ENCODE data around the gene SPIN1.
"Not testable (repeated sequence)": the region's sequence is repeated elsewhere in the genome, so short reads cannot be mapped to it uniquely, and the experiment has no call there.

The SPIN1 gene

DNA sequence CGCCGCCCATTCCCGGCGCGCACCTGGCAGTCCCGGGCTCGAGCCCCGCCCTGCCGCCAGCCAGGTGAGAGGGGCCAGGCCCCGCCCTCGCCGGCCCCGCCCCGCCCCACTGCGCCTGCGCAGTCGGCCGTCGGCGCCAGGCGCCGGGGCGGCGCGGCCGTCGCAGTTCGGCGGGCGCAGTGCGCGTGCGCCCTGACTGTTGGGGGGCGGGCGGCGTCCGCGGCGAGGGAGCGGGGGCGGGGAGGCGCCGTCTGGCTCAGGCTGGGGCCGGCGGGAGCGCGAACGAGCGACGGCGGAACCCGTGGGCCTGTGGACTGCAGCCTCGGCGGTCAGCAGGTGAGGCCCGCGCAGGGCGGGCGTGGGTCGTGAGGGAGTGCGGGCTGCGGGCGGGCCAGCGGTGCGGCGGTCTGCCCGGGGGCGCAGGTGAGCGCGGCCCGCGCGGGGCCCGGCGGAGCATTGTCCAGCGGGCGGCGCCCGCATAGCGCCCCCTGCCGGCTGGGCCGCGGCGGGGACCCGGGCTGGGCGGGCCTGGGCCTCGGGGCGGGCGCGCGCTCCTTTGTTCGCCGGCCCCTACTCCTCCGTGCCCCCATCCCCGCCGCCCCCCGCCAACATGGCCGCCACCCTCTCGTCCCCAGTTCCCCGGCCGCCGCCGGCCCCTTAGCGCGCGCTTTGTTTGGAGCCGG, at the start of gene SPIN1:
SPIN1 (plus strand) TSS at position 242 of the 683 bp plus-strand sequence. CDS start 38,096 bp downstream, outside the sequence.
- peak; percentile 99 for DNase-seq (ENCODE audit: low spot score)

DNA sequence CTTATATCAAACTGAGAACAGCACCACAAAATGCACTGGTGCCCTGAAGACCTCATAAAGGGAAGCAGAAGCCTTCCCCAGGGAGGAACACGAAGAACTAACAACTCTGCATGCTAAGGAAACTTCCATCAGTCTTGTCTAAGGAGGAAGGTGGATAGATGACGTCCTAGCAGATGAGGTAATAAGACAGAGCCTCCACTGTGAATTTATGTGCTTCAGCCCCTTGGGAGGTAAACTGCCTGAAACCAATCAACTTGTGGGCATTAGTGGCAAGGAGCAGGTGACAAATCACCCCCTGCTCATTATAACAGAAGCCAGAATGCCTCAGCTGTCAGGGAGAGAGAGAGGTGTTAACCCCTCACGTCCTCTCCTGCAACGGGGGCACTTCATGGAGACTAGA, 48.9 kb upstream of the SPIN1 start:
- DNase-seq (ENCODE audit: low spot score), result no peak

DNA sequence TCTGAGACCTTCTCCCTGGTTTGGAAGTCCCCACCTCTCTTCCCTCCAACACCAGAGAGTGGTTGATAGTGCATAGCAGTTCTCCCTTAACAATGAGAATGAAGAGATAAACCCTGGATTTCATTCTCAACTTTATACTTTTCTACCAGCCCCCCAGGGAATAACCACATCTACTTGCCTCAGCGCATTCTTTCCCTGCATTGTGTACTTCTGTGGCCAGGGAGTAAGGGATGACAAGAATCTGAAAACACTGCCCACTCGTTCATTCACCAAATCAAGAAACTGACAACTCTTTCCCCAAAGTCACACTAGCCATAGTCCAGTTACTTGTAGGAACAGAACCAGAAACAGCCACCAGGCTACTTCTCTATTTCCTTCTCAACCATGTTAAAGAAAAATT, 46.0 kb upstream of the SPIN1 start:
- peak; percentile 21 for DNase-seq (ENCODE audit: low spot score)

DNA sequence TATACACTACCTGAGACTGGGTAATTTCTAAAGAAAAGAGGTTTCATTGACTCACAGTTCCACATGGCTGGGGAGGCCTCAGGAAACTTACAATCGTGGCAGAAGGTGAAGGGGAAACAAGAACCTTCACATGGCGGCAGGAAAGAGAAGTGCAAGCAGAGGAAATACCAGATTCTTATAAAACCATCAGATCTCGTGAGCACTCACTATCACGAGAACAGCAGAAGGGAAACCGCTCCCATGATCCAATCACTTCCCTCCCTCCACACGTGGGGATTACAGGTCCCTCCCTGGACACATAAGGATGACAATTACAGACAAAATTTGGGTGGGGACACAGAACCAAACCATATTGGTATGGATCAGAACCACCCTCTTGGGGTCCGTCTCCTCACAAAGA, 44.2 kb upstream of the SPIN1 start:
- no peak for DNase-seq (ENCODE audit: low spot score)

DNA sequence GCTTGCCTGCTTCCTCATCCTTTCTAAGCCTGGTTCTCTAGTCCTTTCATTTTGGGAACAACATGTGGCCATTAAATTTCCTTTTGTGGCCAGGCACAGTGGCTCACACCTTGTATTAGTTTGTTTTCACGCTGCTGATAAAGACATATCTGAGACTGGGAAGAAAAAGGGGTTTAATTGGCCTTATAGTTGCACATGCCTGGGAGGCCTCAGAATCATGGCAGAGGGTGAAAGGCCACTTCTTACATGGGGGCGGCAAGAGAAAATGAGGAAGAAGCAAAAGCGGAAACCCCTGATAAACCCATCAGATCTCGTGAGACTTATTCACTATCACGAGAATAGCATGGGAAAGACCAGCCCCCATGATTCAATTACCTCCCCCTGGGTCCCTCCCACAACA, 37.9 kb upstream of the SPIN1 start:
- not testable (repeated sequence) for DNase-seq (ENCODE audit: low spot score)

DNA sequence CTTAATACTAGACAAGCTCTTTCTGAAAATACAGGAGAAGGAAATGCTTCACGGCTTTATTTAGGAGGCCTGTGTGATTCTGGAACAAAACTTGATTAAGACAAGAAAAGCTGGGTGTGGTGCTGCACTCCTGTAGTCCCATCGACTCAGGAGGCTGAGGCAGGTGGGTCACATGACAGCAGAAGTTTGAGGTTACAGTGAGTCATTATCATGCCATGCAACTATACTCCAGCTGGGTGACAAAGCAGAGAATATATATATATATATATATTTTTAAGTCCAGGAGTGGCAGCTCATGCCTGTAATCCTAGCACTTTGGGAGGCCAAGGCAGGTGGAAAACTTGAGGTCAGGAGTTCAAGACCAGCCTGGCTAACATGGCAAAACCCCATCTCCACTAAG, 33.1 kb upstream of the SPIN1 start:
- no peak for DNase-seq (ENCODE audit: low spot score)

DNA sequence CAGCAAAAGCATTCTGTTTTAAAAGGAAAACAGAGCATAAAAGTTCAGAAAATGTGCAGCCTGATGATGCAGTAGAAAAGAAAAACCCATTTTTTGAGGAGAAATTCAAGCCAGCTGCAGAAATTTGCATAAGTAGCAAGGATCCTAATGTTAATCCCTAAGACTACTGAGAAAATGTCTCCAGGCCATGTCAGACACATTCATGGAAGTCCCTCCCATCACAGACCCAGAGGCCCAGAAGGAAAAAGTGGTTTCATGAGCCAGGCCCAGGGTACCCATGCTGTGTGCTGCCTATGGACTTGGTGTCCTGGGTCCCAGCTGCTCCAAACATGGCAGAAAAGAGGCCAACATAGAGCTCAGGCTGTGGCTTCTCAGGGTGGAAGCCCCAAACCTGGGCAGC, 31.0 kb upstream of the SPIN1 start:
- not testable (repeated sequence) for DNase-seq (ENCODE audit: low spot score)

DNA sequence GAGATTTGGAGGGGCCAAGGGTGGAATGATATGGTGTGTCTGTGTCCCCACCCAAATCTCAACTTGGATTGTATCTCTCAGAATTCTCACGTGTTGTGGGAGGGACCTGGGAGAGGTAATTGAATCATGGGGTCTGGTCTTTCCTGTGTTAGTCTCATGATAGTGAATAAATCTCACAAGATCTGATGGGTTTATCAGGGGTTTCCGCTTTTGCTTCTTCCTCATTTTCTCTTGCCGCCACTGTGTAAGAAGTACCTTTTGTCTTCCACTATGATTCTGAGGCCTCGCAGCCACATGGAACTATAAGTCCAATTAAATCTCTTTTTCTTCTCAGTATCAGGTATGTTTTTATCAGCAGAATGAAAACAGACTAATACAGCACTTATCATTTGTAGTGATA, 29.5 kb upstream of the SPIN1 start:
- DNase-seq (ENCODE audit: low spot score), result no peak

DNA sequence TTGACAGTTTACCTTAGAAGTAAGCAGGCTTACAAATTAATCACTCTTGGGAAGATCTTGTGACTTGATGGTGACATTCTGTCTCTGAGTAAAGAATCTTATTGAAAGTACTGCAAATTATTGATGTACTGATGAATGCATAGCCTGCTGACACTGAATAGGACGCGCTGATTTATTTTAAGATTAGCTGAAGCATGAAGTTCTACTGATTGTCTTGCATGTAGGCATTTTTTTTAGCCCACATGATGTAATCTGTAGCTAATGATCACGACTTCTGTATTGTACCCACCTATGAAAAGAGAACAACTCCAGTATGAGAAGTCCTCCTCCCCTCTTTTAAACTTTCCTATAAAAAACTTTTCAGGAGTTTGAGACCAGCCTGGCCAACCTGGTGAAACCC, 28.3 kb upstream of the SPIN1 start:
- no peak for DNase-seq (ENCODE audit: low spot score)

DNA sequence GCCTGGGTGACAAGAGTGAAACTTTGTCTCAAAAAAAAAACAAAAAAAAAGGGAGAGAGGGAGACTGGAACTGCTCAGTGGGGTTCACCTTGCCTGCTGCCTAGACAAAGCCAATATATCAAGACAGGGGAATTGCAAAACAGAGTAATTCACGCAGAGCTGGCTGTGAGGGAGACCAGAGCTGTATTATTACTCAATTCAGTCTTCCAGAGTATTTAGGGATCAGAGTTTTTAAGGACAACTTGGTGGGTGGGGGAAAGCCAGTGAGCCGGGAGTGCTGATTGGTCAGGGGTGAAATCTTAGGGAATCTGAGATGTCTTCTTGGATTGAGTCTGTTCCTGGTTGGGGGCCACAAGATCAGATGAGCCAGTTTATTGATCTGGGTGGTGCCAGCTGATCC, 25.6 kb upstream of the SPIN1 start:
- DNase-seq (ENCODE audit: low spot score), result no peak

DNA sequence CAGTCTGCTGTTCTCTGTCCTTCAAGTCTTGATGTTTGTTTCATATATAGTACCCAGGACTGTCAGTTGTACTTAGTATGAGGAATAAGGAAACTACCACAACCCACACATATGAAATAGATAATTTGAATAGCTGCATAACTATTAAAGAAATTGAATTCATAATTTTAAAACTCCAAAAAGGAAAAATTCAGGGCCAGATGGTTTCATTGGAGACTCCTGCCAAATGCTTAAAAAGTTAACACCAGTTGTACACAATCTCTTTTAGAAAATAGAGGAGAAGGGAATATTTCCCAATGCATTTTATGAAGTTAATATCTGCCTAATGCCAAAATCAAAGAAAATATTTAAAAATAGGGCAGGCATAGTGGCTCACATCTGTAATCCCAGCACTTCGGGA, 24.6 kb upstream of the SPIN1 start:
- no peak for DNase-seq (ENCODE audit: low spot score)

DNA sequence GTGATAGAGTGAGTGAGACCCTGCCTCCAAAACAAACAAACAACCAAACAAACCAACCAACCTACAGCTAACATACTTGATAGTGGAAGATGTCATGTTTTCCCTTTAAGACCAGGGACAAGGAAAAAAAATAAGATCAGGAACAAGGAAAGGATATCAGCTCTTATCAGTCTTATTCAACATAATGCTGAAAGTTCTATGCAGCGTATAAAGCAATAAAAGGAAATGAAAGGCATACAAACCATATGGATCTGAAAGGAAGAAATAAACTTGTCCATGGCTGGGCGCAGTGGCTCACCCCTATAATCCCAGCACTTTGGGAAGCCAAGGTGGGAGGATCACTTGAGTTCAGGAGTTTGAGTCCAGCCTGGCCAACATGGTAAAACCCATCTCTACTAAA, 23.5 kb upstream of the SPIN1 start:
- DNase-seq (ENCODE audit: low spot score), result no peak

DNA sequence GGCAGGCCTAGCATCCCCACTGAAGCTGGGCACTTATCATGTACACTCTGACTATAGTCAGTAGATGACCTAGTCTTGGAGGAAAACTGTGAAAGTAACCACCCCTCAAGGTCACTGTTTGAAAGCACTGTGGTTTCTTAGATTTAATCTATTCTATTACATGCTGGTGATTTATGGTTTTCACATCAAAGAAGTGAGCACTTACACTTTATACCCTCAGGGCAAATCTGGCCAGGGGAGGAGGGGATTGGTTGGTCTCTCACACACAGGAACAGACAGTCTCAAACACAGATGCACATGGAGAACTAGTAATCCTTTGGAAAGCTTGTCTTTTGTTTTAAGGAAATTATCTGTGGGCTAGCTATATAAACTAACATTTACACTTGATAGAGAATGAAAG, 17.9 kb upstream of the SPIN1 start:
- DNase-seq (ENCODE audit: low spot score), result no peak

DNA sequence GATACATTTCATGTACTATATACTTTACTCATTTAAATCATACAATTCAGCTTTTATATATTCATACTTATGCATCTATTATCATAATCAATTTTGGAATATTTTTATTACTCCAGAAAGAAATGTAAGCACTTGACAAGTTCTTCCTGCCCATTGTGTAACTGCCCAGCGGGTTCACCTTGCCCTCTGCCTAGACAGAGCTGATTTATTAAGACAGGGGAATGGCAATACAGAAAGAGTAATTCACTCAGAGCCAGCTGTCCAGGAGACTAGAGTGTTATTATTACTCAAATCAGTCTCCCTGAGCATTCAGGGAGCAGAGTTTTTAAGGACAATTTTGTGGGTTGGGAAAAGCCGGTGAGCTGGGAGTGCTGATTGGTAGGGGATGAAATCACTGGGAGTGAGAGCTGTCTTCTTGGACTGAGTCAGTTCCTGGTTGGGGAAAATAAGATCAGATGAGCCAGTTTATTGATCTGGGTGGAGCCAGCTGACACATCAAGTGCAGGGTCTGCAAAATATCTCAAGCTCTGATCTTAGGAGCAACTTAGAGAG, 16.1 kb upstream of the SPIN1 start:
- no peak for DNase-seq (ENCODE audit: low spot score)

DNA sequence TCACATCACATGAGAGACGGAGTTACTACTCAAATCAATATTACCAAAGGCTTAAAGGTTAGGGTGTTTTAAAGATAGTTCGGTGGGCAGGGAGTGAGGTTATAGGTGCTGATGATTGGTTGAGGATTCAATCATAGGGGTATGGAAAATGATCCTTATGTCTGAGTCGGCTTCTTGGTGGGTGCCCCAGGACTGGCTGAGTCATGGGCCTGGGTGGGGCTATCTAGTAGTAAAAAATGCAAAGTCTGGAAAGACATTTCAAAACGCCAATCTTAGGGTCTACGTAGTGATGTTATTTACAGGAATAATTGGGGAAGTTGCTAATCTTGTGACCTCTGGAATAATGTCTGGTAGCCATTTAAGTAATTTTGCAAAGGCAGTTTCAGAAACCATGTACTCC, 15.2 kb upstream of the SPIN1 start:
- no peak for DNase-seq (ENCODE audit: low spot score)

DNA sequence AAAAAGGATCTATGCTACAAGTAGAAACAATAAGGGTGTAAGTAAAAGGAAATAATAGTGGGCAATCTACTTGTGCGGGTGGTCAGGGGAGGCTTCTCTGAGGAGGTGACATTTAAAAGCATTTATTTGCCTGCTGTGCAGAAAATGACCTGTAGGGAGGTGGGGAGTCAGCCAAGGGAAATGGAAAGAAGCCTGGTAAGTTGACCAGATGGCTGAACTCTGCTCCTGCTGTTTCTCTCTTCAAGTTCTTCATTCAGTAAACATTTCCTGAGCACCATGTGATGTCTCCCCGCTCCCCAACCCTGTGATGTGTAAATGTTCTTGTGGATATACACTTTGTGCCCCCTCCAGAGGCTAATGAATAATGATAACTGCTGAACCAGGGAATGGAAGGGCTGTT, 9.9 kb upstream of the SPIN1 start:
- DNase-seq (ENCODE audit: low spot score), result no peak

DNA sequence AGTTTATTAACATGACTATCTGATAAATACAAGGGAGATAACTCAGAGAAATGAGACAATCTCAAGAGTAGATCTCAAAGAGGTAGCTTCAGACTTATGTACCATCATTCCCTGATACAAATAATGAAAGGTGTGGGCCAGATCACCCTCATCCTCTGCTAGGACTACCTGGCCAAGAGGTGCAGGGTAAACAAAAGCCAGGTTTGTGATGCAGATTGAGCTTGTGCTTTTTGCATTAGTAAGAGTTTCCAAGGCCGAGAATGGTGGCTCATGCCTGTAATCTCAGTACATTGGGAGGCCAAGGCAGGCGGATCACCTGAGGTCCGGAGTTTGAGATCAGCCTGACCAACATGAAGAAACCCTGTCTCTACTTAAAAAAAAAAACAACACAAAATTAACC, 8.9 kb upstream of the SPIN1 start:
- no peak for DNase-seq (ENCODE audit: low spot score)

DNA sequence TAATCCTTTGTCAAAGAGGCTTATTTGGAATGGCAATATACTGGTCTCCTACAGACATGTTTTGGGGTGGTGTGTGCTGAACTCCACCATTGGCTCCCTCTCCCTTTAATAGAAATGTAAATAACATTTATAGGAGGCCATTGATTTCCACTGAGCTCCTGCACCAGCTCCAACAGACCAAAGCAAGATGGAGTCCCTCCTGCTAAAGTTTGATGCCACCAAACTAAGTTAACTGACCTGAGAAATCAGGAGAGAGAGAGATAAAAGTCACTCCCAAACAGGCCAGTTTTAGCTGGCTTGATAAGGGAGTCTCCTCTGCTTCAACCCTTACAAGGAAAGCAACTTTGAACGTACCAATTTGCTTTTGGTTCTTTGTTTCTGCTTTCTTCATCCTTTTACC, 8.1 kb upstream of the SPIN1 start:
- DNase-seq (ENCODE audit: low spot score), result no peak

DNA sequence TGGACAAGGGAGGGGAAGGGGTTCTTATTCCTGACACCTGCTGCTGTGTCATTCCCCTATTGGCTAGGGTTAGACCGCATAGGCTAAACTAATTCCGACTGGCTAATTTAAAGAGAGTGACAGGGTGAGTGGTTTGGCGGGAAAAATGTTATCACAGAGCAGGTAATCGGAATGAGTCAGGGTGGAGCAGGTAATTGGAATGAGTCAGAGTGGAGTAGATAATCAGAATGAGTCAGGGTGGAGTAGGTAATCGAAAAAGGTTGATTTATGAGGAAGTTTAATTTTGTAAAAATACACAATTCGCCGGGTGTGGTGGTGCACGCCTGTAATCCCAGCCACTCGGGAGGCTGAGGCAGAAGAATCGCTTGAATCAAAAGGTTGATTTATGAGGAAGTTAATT, 6.9 kb upstream of the SPIN1 start:
- not testable (repeated sequence) for DNase-seq (ENCODE audit: low spot score)

DNA sequence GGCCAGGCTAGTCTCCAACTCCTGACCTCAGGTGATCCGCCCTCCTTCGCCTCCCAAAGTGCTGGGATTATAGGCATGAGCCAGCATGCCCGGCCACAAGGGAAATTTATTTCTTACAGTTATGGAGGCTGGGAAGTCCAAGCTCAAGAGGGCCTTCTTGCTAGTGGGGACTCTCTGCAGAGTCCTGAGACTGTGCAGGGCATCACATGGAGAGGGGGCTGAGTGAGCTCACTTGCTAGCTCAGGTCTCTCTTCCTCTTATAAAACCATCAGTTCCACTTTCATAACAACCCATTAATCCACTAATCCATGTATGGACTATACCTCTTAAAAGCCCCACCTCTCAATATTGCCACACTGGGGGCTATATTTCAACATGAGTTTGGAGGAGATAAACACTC, 5.1 kb upstream of the SPIN1 start:
- no peak for DNase-seq (ENCODE audit: low spot score)

DNA sequence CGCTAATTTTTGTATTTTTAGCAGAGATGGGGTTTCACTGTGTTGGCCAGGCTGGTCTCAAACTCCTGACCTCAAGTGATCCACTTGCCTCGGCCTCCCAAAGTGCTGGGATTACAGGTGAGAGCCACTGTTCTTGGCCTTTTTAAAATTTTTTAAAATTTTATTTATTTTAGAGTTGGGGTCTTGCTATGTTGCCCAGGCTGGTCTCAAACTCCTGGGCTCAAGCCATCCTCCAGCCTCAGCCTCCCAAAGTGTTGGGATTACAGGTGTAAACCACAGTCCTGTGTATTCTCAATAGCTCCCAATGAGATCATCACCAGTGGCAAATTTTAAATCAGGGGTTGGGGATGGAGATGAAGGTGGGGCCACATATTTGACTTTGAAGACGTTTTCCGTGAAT, 2.1 kb upstream of the SPIN1 start:
- DNase-seq (ENCODE audit: low spot score), result not testable (repeated sequence)

DNA sequence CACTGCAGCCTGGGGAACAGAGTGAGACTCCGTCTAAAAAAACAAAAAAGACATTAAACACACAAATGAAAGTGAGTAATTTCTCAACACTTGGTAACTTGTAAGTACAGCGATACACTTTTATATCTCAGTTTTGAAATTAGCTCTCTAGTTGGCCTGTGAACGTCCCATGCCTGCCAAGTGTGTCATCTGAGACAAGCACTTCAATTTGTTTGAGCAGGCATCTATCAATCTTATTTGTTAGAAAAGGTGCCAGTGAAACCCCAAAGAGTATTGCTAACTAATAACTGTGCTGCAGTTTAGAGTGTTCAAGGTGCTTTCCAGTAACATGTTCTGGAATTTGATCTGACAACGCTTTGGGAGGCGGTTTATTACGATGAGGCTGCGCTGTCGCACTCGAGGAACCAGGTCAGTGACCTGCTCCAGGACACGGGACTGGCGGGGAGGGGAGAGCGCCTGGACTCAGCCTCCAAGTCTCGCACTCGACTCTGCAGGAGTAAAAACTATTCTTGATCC, 1.1 kb upstream of the SPIN1 start:
- no peak for DNase-seq (ENCODE audit: low spot score)

DNA sequence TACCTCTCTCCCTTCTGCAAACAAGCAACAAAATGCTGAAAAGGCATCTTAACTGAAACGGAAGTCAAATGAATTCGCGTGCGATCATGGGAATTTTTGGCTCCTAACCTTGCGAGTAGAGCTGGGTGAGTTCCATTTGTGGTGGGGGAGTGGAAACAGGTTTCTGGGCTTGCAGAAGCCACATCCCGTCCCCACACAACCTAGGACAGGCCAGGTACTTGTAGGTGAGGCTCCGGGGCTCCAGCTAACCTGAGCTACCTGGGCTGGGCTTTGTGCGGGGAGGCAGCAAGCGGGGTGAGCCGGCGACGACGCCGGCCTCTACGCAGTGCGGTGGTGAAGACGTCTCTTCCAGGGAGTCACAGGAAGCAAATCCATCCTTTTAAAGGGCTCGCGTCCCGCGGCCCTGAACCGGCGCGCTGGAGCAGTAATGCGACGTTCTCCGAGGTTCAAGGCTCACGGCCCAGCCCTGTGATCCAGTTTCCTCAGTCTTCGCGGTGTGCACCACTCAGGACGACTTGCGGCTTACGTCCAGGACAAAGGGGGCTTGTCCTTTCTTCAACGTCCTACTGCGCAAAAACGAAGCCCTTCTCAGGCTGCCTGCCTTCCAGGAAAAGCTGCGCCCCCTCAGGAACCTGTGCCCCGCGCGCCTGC, 567 bp upstream of the SPIN1 start:
- DNase-seq (ENCODE audit: low spot score), result peak; percentile 71

All from GM03348 (cell line).